GM19324 (cell line): ENCODE results near the gene TLE2.

Source experiments
- ATAC-seq: cut with Tn5 transposase; IDR thresholded peaks from one replicate; pipeline ENCODE4 v1.9.1; 2021; ENCODE audit warnings: mild to moderate bottlenecking, moderate library complexity; ENCODE audit not compliant: unreplicated experiment, low FRiP score

Gene TLE2

DNA sequence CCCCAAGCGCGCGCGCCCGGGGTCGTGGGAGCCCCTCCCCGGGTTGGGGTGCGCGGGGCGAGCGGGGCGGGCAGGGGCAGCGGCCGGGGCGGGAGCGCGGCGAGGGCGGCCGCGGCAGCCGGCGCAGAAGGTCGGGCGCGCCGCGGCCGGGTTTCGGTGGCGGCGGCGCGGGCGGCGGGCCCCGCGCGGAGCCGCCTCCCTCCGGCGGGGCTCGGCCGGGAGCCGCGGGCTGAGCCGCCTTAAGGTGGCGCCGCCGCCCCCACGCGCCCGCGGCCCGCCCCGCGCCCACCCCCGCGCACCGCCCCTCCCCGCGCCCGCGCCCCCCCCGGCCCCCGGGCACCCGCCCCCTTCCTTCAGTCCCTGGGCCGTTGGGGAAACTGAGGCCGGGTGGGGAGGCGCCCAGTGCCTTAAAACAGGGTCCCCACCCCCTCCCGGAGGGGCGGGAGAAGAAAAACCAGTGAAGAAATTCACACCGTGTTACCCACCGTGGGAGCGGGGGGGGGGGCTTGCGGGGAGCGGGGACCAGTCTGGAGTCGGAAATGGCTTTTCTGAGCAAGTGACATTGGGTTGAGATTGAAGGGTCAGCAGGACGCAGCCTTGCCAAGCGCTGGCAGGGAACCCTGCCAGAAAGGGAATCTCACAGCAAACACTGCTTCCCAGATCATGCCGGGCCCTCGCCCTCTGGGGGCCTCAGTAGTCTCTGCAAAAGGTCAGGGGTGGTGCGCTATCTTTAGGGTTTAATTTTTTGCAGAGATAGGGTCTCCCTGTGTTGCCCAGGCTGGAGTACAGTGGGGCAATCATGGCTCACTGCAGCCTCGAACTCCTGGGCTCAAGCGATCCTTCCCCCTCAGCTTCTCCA, at the start of gene TLE2:
Gene TLE2, minus strand, starts transcription at position 216 of the 859 bp plus-strand sequence. CDS start 376 bp downstream, outside the sequence.
- ATAC-seq: no peak

- no peak for ATAC-seq
Observed at GRCh38 chr19:3075605-3076431, 46.7 kb upstream of the TLE2 start.

DNA sequence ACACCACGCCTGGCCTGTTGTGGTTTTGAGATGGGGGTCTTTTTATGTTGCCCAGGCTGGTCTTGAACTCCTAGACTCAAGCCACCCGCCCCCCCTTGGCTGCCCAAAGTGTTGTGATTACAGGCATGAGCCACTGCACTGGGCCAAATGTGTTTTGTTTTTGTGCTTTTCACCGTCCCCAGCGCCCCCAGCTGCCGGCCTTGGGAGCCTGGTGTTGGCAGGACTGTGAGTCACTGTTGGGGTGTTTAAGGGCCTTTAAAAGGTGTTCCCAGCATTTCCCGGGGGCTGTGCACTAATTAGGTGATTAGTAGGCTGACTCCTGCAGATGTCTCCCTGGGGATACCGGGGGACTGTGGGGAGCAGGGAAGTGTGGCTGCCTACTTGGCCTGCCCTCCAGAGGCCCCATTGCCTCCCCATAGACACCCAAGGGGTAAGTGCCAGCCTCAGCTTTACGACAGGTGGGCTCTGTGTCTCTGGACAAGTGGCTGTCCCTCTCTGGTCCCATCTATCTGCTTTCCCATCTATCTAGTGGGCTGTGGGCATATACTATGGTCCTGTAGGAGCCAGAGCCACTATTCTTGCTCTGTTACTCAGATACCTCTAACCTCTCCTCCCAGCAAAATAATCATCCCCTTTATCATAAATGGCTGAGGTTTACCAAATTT, 45.0 kb upstream of the TLE2 start:
- ATAC-seq: no peak

DNA sequence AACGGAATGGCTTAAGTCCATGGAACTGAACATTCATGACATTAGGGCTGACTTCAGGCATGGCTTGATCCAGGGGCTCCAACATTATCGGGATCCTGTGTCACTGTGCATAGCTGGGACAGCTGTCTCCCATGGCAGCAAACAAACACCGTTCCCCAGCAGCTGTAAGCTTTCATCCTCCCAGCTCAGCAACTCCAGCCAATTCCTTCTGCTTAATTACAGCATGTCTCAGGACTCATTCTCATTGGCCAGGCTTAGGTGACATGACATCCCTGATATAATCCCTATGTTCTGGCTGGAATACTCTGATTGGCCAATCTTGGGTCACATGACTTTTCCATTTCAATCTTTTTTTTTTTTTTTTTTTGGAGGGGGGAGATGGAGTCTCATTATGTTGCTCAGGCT, 44.1 kb upstream of the TLE2 start:
- no peak for ATAC-seq

GRCh38 chr19:3071768-3072167, 42.7 kb upstream of the TLE2 start:
- ATAC-seq: no peak

- no peak for ATAC-seq
Observed at GRCh38 chr19:3068071-3068470, 39.0 kb upstream of the TLE2 start.

DNA sequence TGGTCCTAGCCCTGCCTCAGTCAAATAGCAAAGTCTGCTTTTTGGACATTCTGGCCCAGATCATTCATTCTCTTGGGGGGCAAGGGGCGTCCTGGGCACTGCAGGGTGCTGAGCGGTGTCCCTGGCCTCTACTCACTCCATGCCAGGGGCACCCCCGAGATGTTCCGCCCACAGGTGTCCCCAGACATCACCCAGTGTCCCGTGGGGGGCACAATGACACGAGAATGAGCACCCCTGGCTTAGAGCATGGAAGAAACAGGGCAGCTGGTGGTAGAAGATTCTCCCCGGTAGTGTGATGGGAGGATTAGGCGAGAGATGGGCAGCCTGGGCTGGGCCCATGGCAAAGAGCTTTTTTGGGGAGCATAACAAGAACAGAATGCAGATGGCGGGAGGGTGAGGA, 38.5 kb upstream of the TLE2 start:
- no peak for ATAC-seq

- ATAC-seq: no peak
Observed at GRCh38 chr19:3066482-3067049, 37.5 kb upstream of the TLE2 start.

GRCh38 chr19:3065675-3066357, 36.7 kb upstream of the TLE2 start:
- ATAC-seq: peak; percentile 65

DNA sequence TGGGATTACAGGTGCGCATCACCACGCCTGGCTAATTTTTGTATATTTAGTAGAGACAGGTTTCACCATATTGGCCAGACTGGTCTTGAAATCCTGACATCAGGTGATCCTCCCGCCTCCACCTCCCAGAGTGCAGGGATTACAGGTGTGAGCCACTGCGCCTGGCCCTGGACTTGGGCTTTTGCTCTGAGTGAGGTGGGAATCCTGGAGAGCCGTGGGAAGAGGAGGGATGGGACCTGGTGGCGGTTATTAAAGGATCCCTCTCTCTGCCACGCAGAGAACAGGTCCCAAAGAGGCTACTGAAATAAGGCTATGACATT, 34.9 kb upstream of the TLE2 start:
- no peak for ATAC-seq

DNA sequence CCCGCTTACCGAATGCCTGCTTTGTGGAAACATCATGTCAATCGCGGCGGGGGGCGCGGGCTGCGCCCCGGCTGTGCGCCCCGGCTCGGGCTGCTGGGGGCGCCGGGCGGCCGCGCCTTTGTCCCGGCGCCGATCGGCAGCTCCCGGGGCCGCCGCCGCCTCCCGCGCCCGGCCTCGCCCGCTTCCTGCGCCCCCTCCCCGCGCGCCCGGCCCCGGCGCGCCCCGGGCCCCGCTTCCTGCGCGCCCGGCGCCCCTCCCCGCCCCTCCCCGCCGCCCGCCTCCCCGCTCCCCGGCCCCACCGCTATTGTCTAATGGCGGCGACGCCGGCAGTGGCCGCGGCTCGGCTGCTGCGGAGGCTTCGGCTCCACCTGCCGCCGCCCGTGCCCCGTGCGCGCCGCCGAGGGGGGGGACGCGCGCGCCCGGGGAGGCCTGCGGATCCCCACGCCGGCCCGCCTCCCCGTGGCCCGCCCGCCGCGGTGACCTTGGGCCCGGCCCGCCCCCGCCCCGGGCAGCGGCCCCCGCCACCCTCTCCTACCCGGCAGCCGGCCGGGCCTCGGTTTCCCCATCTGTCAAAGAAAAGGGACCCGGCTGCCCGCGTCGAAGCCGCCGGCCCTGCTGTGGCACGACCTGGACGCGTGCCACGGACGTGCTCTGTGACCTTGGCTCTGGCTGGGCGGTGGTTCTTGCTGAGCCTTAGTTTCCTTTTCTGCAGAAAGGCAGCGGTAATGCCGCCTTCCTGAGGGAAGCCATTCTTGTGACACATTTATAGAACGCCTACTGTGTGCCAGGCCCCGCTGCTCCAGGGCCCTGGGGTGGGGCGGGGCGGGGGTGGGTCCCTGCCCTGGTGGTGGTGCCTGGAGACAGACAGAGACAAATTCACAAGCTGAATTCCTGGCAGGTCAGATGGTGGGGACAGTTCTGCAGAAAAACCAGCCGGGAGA, 33.4 kb upstream of the TLE2 start, which contains the start of gene TLE5:
Gene TLE5, minus strand, starts transcription at position 331 of the 941 bp plus-strand sequence. Its CDS starts 295 bp downstream, at position 36.
- ATAC-seq: peak; percentile 33

DNA sequence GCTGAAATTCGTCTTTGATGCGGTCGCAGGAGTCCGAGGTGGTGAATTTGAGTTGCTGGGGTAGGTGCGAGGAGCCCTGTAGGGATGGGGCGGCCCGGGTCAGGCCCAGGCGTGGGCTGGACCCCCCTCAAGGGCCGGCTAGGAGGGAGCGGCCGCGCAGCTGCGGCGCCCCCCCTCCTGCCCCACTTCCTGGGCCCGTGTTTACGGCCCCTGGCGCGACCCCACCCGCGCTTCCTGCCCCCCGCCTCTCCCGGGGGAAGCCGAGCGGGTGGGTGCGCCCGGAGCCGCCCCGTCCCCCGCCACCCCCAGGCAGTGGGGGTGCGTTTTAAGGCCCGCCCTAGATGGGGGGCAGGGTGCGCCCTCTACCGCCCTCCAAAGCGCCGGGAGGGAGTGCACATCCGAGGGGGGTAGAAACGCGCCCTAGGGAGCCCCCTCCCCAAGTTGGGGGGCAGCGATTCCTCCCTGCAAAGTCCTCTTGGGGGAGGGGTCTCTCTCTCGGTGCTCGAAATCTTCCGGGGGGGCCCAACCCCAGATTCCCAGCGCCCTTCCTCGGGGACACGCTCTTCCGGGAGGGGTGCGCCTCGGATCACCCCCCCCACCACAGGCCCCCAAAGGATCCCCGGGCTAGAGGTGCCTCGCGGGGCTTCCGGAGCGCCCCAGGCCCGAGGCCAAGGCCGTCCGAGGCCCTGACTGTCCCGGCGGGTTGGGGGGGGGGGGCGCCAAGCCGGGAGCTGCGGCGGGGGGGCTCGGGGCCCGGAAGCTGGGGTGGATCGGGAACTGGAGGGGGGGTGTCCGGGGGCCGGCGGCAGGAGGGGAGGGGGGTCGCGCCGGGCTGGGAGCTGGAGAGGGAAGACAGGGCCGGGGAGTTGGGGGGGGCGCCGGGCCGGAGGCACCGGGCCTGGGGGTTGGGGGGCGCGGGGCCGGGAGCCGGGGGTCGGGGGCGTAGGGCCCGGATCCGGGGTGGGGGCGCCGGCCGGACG, 32.4 kb upstream of the TLE2 start:
- peak; percentile 39 for ATAC-seq

- no peak for ATAC-seq
Observed at GRCh38 chr19:3060857-3061181, 31.7 kb upstream of the TLE2 start.

- no peak for ATAC-seq
Observed at GRCh38 chr19:3059653-3060052, 30.6 kb upstream of the TLE2 start.

GRCh38 chr19:3058821-3059314, 29.8 kb upstream of the TLE2 start:
- ATAC-seq: no peak

- ATAC-seq: no peak
Observed at GRCh38 chr19:3058009-3058820, 29.1 kb upstream of the TLE2 start.

- no peak for ATAC-seq
Observed at GRCh38 chr19:3057275-3057714, 28.2 kb upstream of the TLE2 start.
